ENCODE results near the gene GTF2IRD1. TPM values are rescaled to one million over a fixed set of nuclear protein-coding genes. Genes with fewer than 3 reads are reported as not detected.

GTF2IRD1 gene
- total and polyA plus RNA-seq, 2 of the 13 experiments (the other 11 are each of a cell fraction or from before 2014, with no cell fraction given) = 16.5 to 26.7 TPM

DNA sequence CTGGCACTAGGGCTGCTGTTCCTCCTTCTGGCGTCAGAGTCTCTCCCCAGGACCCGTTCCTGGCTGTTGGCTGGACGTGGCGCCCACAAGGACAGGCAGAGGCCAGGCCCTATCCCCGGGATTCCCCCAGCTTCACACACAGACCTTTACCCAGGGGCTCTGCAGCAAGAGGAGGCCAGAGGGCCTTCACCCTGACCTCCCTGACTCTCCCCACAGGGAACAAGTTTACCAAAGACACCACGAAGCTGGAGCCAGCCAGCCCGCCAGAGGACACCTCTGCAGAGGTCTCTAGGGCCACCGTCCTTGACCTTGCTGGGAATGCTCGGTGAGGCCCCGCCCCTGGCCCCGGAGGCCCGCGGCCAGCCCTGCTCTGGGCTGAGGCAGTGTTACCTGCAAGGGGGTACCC, 82.2 kb downstream of the GTF2IRD1 start (continued):
- TF ChIP-seq ZNF512 (CRISPR knock-in tag; IDR thresholded peaks at IDR 0.05) (no peak), RBM39 (IDR thresholded peaks at IDR 0.05; ENCODE audit: low read depth, low read length, poor library complexity, severe bottlenecking) (no peak), ESRRA (CRISPR knock-in tag; IDR thresholded peaks at IDR 0.05; ENCODE audit: low read depth) (peak; percentile 94), SIX4 (CRISPR knock-in tag; IDR thresholded peaks at IDR 0.05) (no peak), EP300 (IDR thresholded peaks at IDR 0.05; ENCODE audit: low read depth in 2 of 2, low read length in 2 of 2) (peak in 1 of 2 experiments; percentile 41; a peak in 1 of 4 replicates), EP300 (CRISPR knock-in tag; IDR thresholded peaks at IDR 0.05; ENCODE audit: borderline replicate concordance) (no peak), SPEN (CRISPR knock-in tag; IDR thresholded peaks at IDR 0.05; ENCODE audit: low read depth) (peak; percentile 57; the same call in 1 of the 2 replicates), ZNF580 (CRISPR knock-in tag; IDR thresholded peaks at IDR 0.05; ENCODE audit: borderline replicate concordance, low read depth) (peak; percentile 65; the same call in 1 of the 2 replicates), AGO1 (IDR thresholded peaks at IDR 0.05; ENCODE audit: low read depth, low read length, poor library complexity, severe bottlenecking) (no peak), PCBP2 (optimal IDR thresholded peaks at IDR 0.05; ENCODE audit: low read depth, low read length, poor library complexity, severe bottlenecking) (no peak), GRHL1 (CRISPR knock-in tag; conservative IDR thresholded peaks at IDR 0.05) (no peak), BHLHE40 (IDR thresholded peaks at IDR 0.05; ENCODE audit: low read length) (no peak), ZBTB3 (CRISPR knock-in tag; IDR thresholded peaks at IDR 0.05; ENCODE audit: borderline replicate concordance, low read depth) (no peak), HMG20A (CRISPR knock-in tag; IDR thresholded peaks at IDR 0.05; ENCODE audit: borderline replicate concordance) (0 out of 2 replicates have a peak, but pooled peaks have one; percentile 26), RFXAP (CRISPR knock-in tag; IDR thresholded peaks at IDR 0.05; ENCODE audit: borderline replicate concordance) (no peak; the same call in 1 of the 2 replicates), GZF1 (CRISPR knock-in tag; IDR thresholded peaks at IDR 0.05) (no peak), POLR2AphosphoS2 (IDR thresholded peaks at IDR 0.05; ENCODE audit: low read depth, low read length) (no peak), MTERF4 (CRISPR knock-in tag; IDR thresholded peaks at IDR 0.05) (no peak), FOXC1 (CRISPR knock-in tag; IDR thresholded peaks at IDR 0.05; ENCODE audit: borderline replicate concordance) (0 out of 2 replicates have a peak, but pooled peaks have one; percentile 18), SNAI1 (CRISPR knock-in tag; IDR thresholded peaks at IDR 0.05; ENCODE audit: borderline replicate concordance) (no peak)
- TF ChIP-seq, protein P1, sequence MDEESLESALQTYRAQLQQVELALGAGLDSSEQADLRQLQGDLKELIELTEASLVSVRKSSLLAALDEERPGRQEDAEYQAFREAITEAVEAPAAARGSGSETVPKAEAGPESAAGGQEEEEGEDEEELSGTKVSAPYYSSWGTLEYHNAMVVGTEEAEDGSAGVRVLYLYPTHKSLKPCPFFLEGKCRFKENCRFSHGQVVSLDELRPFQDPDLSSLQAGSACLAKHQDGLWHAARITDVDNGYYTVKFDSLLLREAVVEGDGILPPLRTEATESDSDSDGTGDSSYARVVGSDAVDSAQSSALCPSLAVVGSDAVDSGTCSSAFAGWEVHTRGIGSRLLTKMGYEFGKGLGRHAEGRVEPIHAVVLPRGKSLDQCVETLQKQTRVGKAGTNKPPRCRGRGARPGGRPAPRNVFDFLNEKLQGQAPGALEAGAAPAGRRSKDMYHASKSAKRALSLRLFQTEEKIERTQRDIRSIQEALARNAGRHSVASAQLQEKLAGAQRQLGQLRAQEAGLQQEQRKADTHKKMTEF (CRISPR knock-in tag; IDR thresholded peaks at IDR 0.05) = peak; percentile 29; the same call in 1 of the 2 replicates
- TF ChIP-seq, protein P2, sequence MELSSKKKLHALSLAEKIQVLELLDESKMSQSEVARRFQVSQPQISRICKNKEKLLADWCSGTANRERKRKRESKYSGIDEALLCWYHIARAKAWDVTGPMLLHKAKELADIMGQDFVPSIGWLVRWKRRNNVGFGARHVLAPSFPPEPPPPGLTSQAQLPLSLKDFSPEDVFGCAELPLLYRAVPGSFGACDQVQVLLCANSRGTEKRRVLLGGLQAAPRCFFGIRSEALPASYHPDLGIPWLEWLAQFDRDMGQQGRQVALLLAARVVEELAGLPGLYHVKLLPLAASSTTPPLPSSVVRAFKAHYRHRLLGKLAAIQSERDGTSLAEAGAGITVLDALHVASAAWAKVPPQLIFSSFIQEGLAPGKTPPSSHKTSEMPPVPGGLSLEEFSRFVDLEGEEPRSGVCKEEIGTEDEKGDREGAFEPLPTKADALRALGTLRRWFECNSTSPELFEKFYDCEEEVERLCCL (CRISPR knock-in tag; IDR thresholded peaks at IDR 0.05; ENCODE audit: borderline replicate concordance) = no peak
